RWPE2 (cell line): Measurements from ENCODE around the gene BACE1.
A peak's percentile ranks its signal among the peaks of the same experiment; 100 is the strongest.

Experiments used
- ATAC-seq: fragments of 200-7000 bp; cut with Tn5 transposase; 3 replicates; pipeline ENCODE4 v1.9.1; 2021; ENCODE audit warnings: low read depth
- DNase-seq: peaks from one replicate; pipeline ENCODE4 v3.0.0-alpha.2; 2020; ENCODE audit warnings: low spot score
- H3K27ac ChIP-seq: fragments of 450-650 bp; 2 replicates; pipeline ENCODE4 v1.5.1; 2017; ENCODE audit warnings: mild to moderate bottlenecking; ENCODE audit not compliant: poor library complexity, severe bottlenecking
- H3K27me3 ChIP-seq: fragments of 250-450 bp; sonication (Bioruptor Pico); 2 replicates; pipeline ENCODE4 v1.5.1; 2021; ENCODE audit warnings: mild to moderate bottlenecking, moderate library complexity; ENCODE audit not compliant: insufficient read depth, poor library complexity, severe bottlenecking
- H3K36me3 ChIP-seq: fragments of 250-450 bp; sonication (Bioruptor Pico); 2 replicates; pipeline ENCODE4 v1.5.1; 2020; ENCODE audit warnings: low read depth, mild to moderate bottlenecking, moderate library complexity
- H3K4me1 ChIP-seq: fragments of 250-450 bp; sonication (Bioruptor Pico); 2 replicates; pipeline ENCODE4 v1.5.1; 2021; ENCODE audit warnings: mild to moderate bottlenecking, moderate library complexity; ENCODE audit not compliant: insufficient read depth, poor library complexity, severe bottlenecking
- H3K4me3 ChIP-seq: fragments of 250-450 bp; sonication (Bioruptor Pico); 2 replicates; pipeline ENCODE4 v1.5.1; 2021; ENCODE audit warnings: mild to moderate bottlenecking, moderate library complexity; ENCODE audit not compliant: severe bottlenecking
- H3K9me3 ChIP-seq: fragments of 250-450 bp; sonication (Bioruptor Pico); 2 replicates; pipeline ENCODE4 v1.5.1; 2021; ENCODE audit warnings: mild to moderate bottlenecking, moderate library complexity; ENCODE audit not compliant: severe bottlenecking
- TF ChIP-seq, protein P1 (sequence below): fragments of 450-650 bp; IDR thresholded peaks from one replicate; pipeline ENCODE4 v1.5.1; 2017; ENCODE audit warnings: mild to moderate bottlenecking, moderate library complexity; ENCODE audit not compliant: poor library complexity, severe bottlenecking

The BACE1 gene

DNA sequence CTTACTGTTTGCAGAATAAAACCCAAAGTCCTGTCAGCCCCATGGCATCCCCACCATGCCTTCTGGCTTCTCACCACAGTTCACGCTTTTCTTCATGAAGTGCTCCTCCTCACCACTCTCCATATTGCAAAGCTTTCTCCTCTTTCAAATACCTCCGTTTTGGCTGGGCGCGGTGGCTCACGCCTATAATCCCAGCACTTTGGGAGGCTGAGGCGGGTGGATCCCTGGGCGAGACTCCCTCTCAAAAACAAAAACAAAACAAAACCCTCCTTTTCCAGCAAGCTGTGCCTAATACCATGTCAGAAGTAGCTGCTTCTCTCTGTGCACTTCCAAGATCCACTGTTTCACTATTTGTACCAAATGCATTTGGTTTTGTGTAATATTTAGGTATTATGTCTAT is 6.7 kb downstream of the BACE1 start:
- H3K36me3 ChIP-seq = no peaks in the 10 kb centered on the region
- no peak for DNase-seq
- ATAC-seq = no peak
- no peaks in the 10 kb centered on the region for H3K9me3 ChIP-seq
- H3K27me3 ChIP-seq = no peaks in the 10 kb centered on the region
- no peak overlapping the region for H3K4me3 ChIP-seq
- H3K4me1 ChIP-seq = no peaks in the 10 kb centered on the region
- no peak overlapping the region for H3K27ac ChIP-seq
- TF ChIP-seq, protein P1, sequence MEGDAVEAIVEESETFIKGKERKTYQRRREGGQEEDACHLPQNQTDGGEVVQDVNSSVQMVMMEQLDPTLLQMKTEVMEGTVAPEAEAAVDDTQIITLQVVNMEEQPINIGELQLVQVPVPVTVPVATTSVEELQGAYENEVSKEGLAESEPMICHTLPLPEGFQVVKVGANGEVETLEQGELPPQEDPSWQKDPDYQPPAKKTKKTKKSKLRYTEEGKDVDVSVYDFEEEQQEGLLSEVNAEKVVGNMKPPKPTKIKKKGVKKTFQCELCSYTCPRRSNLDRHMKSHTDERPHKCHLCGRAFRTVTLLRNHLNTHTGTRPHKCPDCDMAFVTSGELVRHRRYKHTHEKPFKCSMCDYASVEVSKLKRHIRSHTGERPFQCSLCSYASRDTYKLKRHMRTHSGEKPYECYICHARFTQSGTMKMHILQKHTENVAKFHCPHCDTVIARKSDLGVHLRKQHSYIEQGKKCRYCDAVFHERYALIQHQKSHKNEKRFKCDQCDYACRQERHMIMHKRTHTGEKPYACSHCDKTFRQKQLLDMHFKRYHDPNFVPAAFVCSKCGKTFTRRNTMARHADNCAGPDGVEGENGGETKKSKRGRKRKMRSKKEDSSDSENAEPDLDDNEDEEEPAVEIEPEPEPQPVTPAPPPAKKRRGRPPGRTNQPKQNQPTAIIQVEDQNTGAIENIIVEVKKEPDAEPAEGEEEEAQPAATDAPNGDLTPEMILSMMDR = no peak

DNA sequence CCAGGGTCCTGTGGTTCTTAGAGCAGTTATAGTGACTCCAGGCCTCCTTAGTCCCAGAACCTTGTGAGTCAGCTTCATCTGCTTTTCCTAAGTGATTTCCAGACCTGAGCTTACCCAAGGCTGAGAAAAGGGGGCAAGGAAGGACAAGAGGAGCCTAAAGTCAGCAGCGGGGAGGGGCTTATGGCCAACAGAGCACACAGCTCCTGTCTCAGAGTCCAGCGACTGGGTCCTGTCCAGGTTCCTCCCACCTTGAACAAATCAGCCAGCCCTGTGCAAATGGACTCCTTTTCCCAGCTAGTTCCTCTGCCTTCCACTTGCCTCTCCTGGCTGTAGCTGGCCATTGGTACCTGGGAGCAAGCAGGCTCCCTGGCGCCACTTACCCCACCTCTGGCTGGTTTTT is 10.9 kb downstream of the BACE1 start:
- H3K27ac ChIP-seq = no peak overlapping the region
- no peak overlapping the region for H3K4me3 ChIP-seq
- TF ChIP-seq, protein P1 = no peak
- no peaks in the 10 kb centered on the region for H3K36me3 ChIP-seq
- no peaks in the 10 kb centered on the region for H3K9me3 ChIP-seq
- no peaks in the 10 kb centered on the region for H3K27me3 ChIP-seq
- H3K4me1 ChIP-seq = no peaks in the 10 kb centered on the region
- DNase-seq (no peak), ATAC-seq (0 out of 3 replicates have a peak, but pooled peaks have one; percentile 5)

- H3K27ac ChIP-seq = no peak overlapping the region
- ATAC-seq = no peak
- TF ChIP-seq, protein P1 = no peak
- H3K4me1 ChIP-seq = no peaks in the 10 kb centered on the region
- H3K4me3 ChIP-seq = no peak overlapping the region
- no peaks in the 10 kb centered on the region for H3K36me3 ChIP-seq
- no peaks in the 10 kb centered on the region for H3K27me3 ChIP-seq
- DNase-seq = no peak
- no peaks in the 10 kb centered on the region for H3K9me3 ChIP-seq
These were observed 12.3 kb downstream of the BACE1 start for GRCh38 chr11:117303646-117304315.

GRCh38 chr11:117303101-117303500 is 13.0 kb downstream of the BACE1 start:
- TF ChIP-seq, protein P1 = no peak
- ATAC-seq (no peak), DNase-seq (no peak)
- H3K36me3 ChIP-seq = no peaks in the 10 kb centered on the region
- H3K27ac ChIP-seq = no peak overlapping the region
- no peaks in the 10 kb centered on the region for H3K27me3 ChIP-seq
- H3K4me3 ChIP-seq = no peak overlapping the region
- no peaks in the 10 kb centered on the region for H3K4me1 ChIP-seq
- no peaks in the 10 kb centered on the region for H3K9me3 ChIP-seq

GRCh38 chr11:117302228-117302627 is 13.8 kb downstream of the BACE1 start:
- H3K36me3 ChIP-seq = no peaks in the 10 kb centered on the region
- H3K9me3 ChIP-seq = no peaks in the 10 kb centered on the region
- no peak for ATAC-seq
- no peaks in the 10 kb centered on the region for H3K27me3 ChIP-seq
- H3K4me3 ChIP-seq = no peak overlapping the region
- no peaks in the 10 kb centered on the region for H3K4me1 ChIP-seq
- H3K27ac ChIP-seq = no peak overlapping the region
- TF ChIP-seq, protein P1 = no peak
- DNase-seq = no peak
